ENCODE measurements around the gene TMEM132D. TPM values are rescaled to one million over a fixed set of nuclear protein-coding genes. Genes with fewer than 3 reads are reported as not detected.

The TMEM132D gene
- polyA plus RNA-seq, 1 experiment = 0.02 TPM

GRCh38 chr12:129563266-129563665 is 340.6 kb downstream of the TMEM132D start:
- POLR2A ChIA-PET = no interaction called here
- H3K27me3 ChIP-seq (ENCODE audit: control insufficient read depth, insufficient read depth, low read length) = no peaks in the 10 kb centered on the region
- no peak for TF ChIP-seq CTCF (IDR thresholded peaks at IDR 0.05; ENCODE audit: insufficient read depth, low read depth, low read length)

DNA sequence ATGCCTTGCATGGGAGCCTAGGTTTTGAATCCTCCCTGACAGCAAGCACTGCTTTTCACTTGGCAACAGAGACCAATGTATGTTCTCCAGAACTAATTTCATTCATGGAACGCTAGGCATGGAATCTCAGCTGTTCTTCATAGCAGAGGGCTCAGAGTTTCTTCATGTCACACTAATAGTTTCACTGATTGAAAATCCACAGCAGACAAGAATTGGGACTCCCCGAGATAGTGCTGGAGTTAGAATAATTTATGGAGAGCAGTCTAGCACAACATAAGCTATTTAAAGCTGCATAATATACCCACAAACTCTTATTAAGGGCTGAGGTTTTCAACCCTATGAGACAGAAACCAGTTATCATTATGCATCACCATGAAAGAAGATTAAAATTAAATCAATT is 342.5 kb downstream of the TMEM132D start:
- no peak for DNase-seq (ENCODE audit: low read depth)
- no peaks in the 10 kb centered on the region for H3K36me3 ChIP-seq (ENCODE audit: control insufficient read depth, insufficient read depth, low read length)
- ChIA-PET POLR2A (no interaction called here), CTCF (no interaction called here)
- H3K27me3 ChIP-seq (ENCODE audit: control insufficient read depth, insufficient read depth, low read length) = no peaks in the 10 kb centered on the region
- no peak for TF ChIP-seq CTCF (IDR thresholded peaks at IDR 0.05; ENCODE audit: insufficient read depth, low read depth, low read length)
- H3K4me3 ChIP-seq (ENCODE audit: low read depth, low read length) = no peak overlapping the region

More at GRCh38 chr12:129563266-129563665, 340.6 kb downstream of the TMEM132D start:
- H3K36me3 ChIP-seq (ENCODE audit: control insufficient read depth, insufficient read depth, low read length) = no peaks in the 10 kb centered on the region
- CTCF ChIA-PET = no interaction called here
- DNase-seq (ENCODE audit: low read depth) = no peak
- no peak overlapping the region for H3K4me3 ChIP-seq (ENCODE audit: low read depth, low read length)

- TF ChIP-seq CTCF (IDR thresholded peaks at IDR 0.05; ENCODE audit: insufficient read depth, low read depth, low read length) = no peak
- no peak for DNase-seq (ENCODE audit: low read depth)
- ChIA-PET POLR2A (no interaction called here), CTCF (no interaction called here)
- Histone ChIP-seq H3K4me3 (ENCODE audit: low read depth, low read length) (no peak overlapping the region), H3K36me3 (ENCODE audit: control insufficient read depth, insufficient read depth, low read length) (no peaks in the 10 kb centered on the region), H3K27me3 (ENCODE audit: control insufficient read depth, insufficient read depth, low read length) (no peaks in the 10 kb centered on the region)
These were observed 344.0 kb downstream of the TMEM132D start for GRCh38 chr12:129559776-129560175.

GRCh38 chr12:129558036-129558435 is 345.8 kb downstream of the TMEM132D start:
- ChIA-PET POLR2A (no interaction called here), CTCF (no interaction called here)
- Histone ChIP-seq H3K36me3 (ENCODE audit: control insufficient read depth, insufficient read depth, low read length) (no peaks in the 10 kb centered on the region), H3K4me3 (ENCODE audit: low read depth, low read length) (no peak overlapping the region), H3K27me3 (ENCODE audit: control insufficient read depth, insufficient read depth, low read length) (no peaks in the 10 kb centered on the region)
- DNase-seq (ENCODE audit: low read depth) = no peak
- no peak for TF ChIP-seq CTCF (IDR thresholded peaks at IDR 0.05; ENCODE audit: insufficient read depth, low read depth, low read length)

DNA sequence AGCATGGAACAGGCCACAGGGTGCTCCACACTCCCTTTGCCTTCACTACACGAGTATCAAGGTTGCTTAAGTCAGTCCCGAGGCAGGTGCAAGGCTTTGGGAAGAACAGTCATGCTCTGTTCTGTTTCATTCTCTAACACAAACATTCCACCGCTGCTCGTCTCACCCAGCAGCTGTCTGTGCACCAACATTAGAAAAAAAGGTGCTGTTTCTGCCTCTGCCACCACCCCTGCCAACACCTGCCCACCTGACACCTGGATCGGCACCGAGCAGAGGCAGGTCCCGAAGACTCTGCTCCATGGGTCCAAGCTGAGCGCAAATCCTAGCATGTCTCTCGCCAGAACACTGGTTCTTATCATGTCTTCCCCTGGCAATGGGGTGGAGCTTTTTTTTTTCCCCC is 347.7 kb downstream of the TMEM132D start:
- Histone ChIP-seq H3K27me3 (ENCODE audit: control insufficient read depth, insufficient read depth, low read length) (no peaks in the 10 kb centered on the region), H3K4me3 (ENCODE audit: low read depth, low read length) (no peak overlapping the region), H3K36me3 (ENCODE audit: control insufficient read depth, insufficient read depth, low read length) (no peaks in the 10 kb centered on the region)
- CTCF ChIA-PET = interaction anchor here (1.5 kb wide), 1 partner anchor 9 kb away, joined by 3 read pairs; no protein-coding TSS in a partner anchor
- no peak for TF ChIP-seq CTCF (IDR thresholded peaks at IDR 0.05; ENCODE audit: insufficient read depth, low read depth, low read length)
- DNase-seq (ENCODE audit: low read depth) = no peak
- POLR2A ChIA-PET = no interaction called here
